ENCODE results near the gene LHB. TPM values are rescaled to one million over a fixed set of nuclear protein-coding genes. Genes with fewer than 3 reads are reported as not detected.

LHB gene
- total and polyA plus RNA-seq, 8 donors: 0.31 to 0.57 TPM; not detected in 6

- intact Hi-C loops (cut with DNase I): no loop called here
- DNase-seq (peak in 1 of 4 donors; percentile 50), ATAC-seq (peak; percentile 11)
- Histone ChIP-seq H3K27me3 (no peaks in the 10 kb centered on the region), H3K9me3 (no peaks in the 10 kb centered on the region), H3K27ac (peak overlapping the region; percentile 86 to 92), H3K4me1 (peaks cover 18 to 43% of the 10 kb centered on the region in 2 donors), H3K36me3 (peaks cover 0 to 33% of the 10 kb centered on the region in 2 donors), H3K4me3 (peak overlapping the region; percentile 56 to 63)
- no peak for TF ChIP-seq CTCF (IDR thresholded peaks at IDR 0.05)
These were observed 24.2 kb downstream of the LHB start for GRCh38 chr19:48992581-48993174.

DNA sequence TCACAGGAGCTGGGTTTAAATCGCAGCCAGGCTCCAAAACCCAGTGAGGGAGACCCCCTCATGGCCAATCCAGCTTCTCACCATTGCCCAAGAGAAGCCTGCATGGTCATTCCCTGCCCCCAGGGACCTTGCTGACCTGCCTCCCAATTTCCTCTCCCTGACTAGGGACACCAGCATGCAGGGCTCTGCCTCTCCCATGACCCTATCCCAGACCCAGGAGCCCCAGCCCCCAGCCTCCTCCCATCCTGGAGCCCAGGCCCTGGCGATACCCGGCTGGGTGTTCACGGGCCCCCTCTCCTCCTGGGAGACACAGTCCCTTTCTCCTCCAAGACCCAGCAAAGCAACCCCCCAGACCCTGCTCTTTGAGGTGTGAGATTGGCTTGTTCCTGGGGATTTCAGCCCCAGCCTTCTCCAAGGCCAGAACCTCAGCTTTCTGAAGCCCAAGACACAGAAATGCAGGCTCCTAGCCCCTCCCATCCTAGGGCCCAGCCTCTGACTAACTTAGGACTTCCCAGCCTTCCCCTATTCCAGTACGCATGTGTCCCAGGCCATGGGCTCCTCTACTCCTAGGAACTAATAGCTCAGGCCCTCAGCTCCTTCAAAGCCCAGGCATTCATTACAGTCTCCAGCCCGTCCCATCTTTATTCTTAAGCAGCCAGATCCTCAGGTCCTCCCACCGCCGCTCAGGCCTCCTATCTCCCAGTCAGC, 24.9 kb downstream of the LHB start:
- ATAC-seq (peak; percentile 67), DNase-seq (peak in 2 of 4 donors; percentile 78 to 80)
- no peaks in the 10 kb centered on the region for H3K9me3 ChIP-seq
- peak overlapping the region; percentile 56 to 63 for H3K4me3 ChIP-seq
- H3K27me3 ChIP-seq: no peaks in the 10 kb centered on the region
- intact Hi-C loops (cut with DNase I): no loop called here
- H3K4me1 ChIP-seq: peaks cover 18 to 43% of the 10 kb centered on the region in 2 donors
- peak overlapping the region; percentile 86 to 92 for H3K27ac ChIP-seq
- TF ChIP-seq CTCF (IDR thresholded peaks at IDR 0.05): no peak
- peaks cover 0 to 38% of the 10 kb centered on the region in 2 donors for H3K36me3 ChIP-seq

- Histone ChIP-seq H3K9me3 (no peaks in the 10 kb centered on the region), H3K4me3 (peak overlapping the region in 1 of 2 donors; percentile 56), H3K4me1 (peaks cover 18 to 43% of the 10 kb centered on the region in 2 donors), H3K36me3 (peaks cover 0 to 45% of the 10 kb centered on the region in 2 donors), H3K27me3 (no peaks in the 10 kb centered on the region), H3K27ac (no peak overlapping the region)
- no peak for TF ChIP-seq CTCF (IDR thresholded peaks at IDR 0.05)
- intact Hi-C loops (cut with DNase I): no loop called here
- no peak for DNase-seq
- no peak for ATAC-seq
These were observed 25.8 kb downstream of the LHB start for GRCh38 chr19:48991011-48991609.

- H3K27ac ChIP-seq: no peak overlapping the region
- ATAC-seq (no peak), DNase-seq (no peak)
- no peaks in the 10 kb centered on the region for H3K9me3 ChIP-seq
- no peak for TF ChIP-seq CTCF (IDR thresholded peaks at IDR 0.05)
- H3K4me1 ChIP-seq: peaks cover 18 to 43% of the 10 kb centered on the region in 2 donors
- no peaks in the 10 kb centered on the region for H3K27me3 ChIP-seq
- H3K4me3 ChIP-seq: no peak overlapping the region
- intact Hi-C loops (cut with DNase I): no loop called here
- H3K36me3 ChIP-seq: peaks cover 0 to 53% of the 10 kb centered on the region in 2 donors
These were observed 26.5 kb downstream of the LHB start for GRCh38 chr19:48990400-48990799.

DNA sequence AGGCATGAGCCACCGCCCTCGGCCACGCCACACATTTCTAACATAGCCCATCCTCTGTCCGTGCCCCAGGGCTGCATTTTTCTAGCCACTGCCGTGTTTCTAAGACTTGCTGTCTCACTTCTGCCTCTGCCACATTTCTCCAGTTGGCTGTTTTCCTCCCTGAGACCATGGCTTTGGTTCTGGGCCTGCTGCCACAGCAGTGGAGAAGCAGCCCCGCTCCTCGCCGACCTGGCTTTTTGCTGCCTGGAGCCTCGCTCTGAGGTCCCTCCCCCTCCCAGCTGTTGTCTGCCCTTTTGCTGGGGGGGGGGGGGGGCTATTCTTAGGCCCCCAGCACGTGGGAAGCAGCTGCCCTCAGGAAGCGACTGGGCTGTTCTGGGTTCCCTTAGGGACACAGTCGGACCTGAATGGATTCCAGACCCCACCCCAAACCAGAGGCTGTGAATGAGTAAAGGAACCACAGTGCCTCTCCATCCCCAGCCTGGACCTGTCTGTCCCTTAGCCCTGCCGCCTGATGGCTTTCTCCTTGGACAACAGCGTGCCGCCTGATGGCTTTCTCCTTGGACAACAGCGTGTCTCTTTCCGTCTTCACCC, 27.1 kb downstream of the LHB start:
- Histone ChIP-seq H3K4me1 (peaks cover 16 to 38% of the 10 kb centered on the region in 2 donors), H3K27ac (no peak overlapping the region), H3K27me3 (no peaks in the 10 kb centered on the region), H3K36me3 (peaks cover 0 to 59% of the 10 kb centered on the region in 2 donors), H3K4me3 (no peak overlapping the region), H3K9me3 (no peaks in the 10 kb centered on the region)
- TF ChIP-seq CTCF (IDR thresholded peaks at IDR 0.05): no peak
- intact Hi-C loops (cut with DNase I): no loop called here
- ATAC-seq: no peak
- DNase-seq: no peak

Data from left lung (tissue), 10 donors.